Uterus (tissue), 2 donors: ENCODE results near the gene MPL.

Experiments used
- CTCF ChIP-seq, 4 experiments: fragments of 200-600 bp in 2 of 4; fragments of 450-650 bp in 2 of 4; sonication (generic) in 2 of 4; IDR thresholded peaks; one replicate each; pipeline ENCODE4 v1.5.1; 2016 to 2019; ENCODE audit warnings: antibody characterized with exemption in 4 of 4, mild to moderate bottlenecking in 2 of 4, moderate library complexity in 1 of 4
- POLR2A ChIP-seq, 2 donors: fragments of 450-650 bp; IDR thresholded peaks; one replicate each; pipeline ENCODE4 v1.6.1; 2016; ENCODE audit warnings: antibody characterized with exemption in 2 of 2, mild to moderate bottlenecking in 1 of 2, moderate library complexity in 1 of 2

DNA sequence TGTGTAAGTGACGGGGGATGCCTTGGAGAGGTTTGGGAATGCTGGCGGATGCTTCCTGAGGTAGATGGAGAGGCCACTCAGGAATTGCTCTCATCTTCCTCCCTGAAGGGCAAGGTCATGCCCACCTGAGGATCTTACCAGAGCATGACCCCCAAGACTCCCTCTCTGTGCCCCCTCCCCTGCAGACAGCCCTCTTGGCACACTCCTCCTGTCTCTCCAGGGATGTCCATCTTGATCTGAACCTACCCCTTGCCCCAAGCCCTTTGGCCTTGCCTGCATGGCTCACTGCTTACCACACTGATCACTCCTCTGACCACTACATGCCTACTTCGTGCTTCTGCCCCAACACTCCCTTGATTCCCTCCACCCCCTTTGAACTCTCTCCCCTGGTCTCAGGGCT is 17.9 kb upstream of the MPL start:
- no peak for TF ChIP-seq CTCF (IDR thresholded peaks at IDR 0.05)
- TF ChIP-seq POLR2A (IDR thresholded peaks at IDR 0.05) = no peak
